HG02763 (cell line): Measurements from ENCODE around the gene GLDN.
"Not testable (repeated sequence)": the region's sequence is repeated elsewhere in the genome, so short reads cannot be mapped to it uniquely, and the experiment has no call there.

Experiments
- ATAC-seq: cut with Tn5 transposase; IDR thresholded peaks from one replicate; pipeline ENCODE4 v1.9.1; 2021; ENCODE audit warnings: mild to moderate bottlenecking, moderate library complexity; ENCODE audit not compliant: unreplicated experiment

The GLDN gene

DNA sequence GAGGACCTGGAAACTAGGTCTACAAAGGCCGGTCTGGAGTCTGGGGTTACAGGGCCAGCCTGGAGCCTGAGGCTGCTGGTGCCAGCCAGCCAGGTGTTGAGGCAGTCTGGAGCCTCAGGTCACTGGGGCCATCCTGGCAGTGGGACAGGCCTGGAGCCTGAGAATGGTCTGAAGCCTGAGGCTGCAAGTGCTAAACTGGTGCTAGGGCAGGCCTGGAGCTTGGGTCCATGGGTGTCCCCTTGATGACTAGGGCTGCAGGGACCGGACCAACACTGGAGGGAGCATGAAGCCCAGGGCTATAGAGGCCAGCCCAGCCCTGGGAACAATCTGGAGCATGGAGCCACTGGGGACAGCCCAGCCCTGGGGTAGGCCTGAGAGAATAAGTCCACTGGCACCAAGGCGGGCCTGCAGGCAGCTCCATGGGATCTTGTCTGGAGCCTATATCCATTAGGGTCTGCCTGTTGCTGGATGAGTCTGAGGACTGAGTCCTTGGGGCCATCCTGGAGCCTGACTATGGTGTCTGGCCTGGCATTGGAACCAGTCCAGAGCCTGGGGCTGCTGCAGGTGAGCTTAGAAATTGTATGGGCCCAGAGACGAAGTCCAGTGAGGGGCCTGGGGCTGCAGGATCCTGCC lies 101.9 kb downstream of the GLDN start:
- no peak for ATAC-seq

DNA sequence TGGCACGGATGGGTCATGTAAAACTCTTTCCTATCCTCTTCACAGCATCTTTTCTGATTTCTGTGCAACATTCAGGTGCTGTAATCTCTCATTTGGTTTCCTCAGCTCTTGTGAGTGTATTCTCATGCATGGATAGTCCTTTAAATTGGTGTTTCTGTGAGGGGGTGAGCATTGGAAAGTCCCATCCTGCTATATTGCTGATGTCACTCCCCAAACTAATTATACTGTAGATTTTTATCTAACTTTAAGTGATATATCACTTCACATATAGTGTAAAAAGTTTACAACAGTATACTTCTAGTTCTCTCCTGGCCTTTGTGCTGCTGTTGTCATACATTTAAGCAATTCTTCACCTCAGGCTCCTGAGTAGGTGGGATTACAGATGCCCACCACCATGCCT lies 102.7 kb downstream of the GLDN start:
- ATAC-seq: no peak

DNA sequence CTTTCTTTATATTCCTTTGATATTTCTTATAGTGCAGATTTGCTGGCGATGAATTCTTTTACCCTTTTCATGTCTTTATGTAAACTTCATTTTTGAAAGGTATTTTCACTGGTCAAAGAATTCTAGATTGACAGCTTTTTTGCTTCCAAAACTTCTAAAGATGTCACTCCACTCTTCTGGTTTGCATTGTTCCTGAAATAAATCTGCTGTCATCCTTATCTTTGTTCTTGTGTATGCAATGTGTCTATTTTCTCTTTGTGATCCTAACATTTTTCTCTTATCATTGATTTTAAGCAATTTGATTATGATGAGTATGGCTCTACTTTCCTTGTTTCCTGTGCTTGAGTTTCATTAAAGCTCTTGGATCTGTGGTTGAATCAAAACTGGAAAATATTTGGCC lies 103.4 kb downstream of the GLDN start:
- no peak for ATAC-seq

DNA sequence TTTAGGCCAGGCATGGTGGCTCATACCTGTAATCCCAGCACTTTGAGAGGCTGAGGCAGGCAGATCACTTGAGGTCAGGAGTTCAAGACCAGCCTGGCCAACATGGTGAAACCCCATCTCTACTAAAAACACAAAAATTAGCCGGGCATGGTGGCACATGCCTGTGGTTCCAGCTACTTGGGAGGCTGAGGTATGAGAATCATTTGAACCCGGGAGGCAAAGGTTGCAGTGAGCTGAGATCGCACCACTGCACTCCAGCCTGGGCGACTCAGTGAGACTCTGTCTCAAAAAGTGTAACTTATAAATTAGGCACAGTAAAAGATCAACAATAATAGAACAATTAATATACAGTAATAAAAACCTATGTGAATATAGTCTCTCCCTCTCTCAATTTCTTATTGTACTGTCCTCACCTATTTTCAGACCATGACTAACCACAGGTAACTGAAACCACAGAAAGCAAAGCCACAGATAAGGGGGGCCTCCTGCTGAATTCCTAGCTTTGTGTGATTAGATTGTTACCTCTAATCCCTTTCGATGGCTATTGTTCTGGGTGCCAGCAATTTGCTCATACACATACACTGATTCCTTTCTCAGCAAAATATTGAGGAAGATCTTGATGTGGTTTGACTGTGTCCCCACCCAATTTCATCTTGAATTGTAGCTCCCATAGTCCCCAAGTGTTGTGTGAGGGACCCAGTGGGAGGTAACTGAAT lies 104.7 kb downstream of the GLDN start:
- ATAC-seq: not testable (repeated sequence)

DNA sequence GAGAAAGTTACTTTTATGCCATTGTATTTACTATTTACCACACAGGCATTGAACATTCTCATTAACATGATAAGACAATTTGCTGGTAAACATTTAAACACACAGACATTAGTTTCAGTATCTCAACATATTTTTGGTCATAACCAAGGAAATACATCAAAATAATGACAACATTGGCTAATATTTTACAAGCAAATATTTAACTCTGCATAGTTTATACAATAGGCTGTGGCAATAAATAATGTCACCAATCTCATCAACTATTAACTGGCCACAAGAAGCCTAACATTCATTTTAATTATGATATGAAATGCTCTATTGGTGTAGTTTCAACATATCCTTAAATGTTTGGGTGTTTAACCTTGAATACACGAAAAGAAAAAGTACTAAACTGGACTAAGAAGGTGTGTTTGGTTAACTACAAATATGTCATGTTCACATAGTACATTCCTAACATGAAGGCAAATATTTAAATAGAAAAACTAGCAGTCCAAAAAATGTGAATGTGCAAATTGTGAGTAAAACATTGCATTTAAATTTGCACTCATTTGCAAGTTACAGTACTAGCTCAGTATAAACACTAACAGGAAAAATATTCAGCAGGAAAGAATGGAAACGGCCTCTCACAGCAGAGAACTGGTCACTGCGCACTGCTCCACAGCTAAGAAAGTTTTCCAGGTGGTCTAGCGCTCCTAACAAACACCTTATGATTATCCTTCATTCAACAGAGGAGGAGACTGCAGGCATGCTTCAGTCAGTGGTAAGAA lies 106.6 kb downstream of the GLDN start:
- ATAC-seq: no peak

DNA sequence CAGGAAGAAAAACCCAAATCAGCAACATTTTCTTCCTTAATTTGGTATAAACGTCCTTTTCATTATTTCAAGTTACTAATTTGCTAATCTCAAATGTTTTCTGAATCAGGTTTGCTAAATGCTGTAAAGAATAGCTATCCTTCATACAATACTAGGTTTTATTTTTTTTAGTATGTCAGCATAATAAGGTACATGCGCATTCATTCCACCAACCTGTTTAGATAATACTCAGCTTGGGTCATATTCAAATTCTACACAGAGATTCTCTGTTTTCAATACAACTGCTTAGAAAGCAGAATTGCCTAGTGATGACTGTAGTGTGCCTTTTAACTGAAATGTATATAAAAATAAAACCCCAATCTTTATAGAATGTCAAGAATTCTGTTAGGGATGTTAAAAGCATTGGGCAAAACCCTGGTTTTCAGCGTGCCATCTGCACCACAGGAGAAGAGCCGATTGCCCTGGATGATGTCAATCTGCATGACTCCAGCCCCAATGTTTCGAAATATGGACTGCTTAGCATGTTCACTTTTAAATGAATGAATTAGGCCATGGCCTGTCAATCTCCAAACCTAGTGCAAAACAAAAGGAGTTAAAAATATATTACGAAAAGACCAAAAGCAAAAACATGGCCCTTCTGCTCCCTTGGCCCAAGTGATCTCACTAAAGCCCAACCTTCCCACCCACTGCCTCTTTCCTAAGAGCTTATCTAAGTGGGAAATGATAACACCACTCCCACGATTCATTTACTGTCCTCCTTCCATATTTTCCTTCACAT lies 107.4 kb downstream of the GLDN start:
- ATAC-seq: no peak

GRCh38 chr15:51450001-51450400 lies 108.5 kb downstream of the GLDN start:
- ATAC-seq: no peak
